Lower leg skin (tissue), 3 donors: ENCODE measurements around the gene PYM1.

Experiments used
- POLR2A ChIP-seq, 2 donors: fragments of 450-650 bp; IDR thresholded peaks; one replicate each; pipeline ENCODE4 v1.6.1; 2016 to 2017; ENCODE audit warnings: antibody characterized with exemption in 2 of 2, mild to moderate bottlenecking in 1 of 2, moderate library complexity in 1 of 2
- TF ChIP-seq, protein P1 (sequence below), 3 donors: fragments of 450-650 bp; IDR thresholded peaks; one replicate each; pipeline ENCODE4 v1.5.1; 2016; ENCODE audit warnings: antibody characterized with exemption in 3 of 3, mild to moderate bottlenecking in 3 of 3, moderate library complexity in 2 of 3

GRCh38 chr12:55931780-55932550, 4.3 kb upstream of the PYM1 start:
- TF ChIP-seq, protein P1, sequence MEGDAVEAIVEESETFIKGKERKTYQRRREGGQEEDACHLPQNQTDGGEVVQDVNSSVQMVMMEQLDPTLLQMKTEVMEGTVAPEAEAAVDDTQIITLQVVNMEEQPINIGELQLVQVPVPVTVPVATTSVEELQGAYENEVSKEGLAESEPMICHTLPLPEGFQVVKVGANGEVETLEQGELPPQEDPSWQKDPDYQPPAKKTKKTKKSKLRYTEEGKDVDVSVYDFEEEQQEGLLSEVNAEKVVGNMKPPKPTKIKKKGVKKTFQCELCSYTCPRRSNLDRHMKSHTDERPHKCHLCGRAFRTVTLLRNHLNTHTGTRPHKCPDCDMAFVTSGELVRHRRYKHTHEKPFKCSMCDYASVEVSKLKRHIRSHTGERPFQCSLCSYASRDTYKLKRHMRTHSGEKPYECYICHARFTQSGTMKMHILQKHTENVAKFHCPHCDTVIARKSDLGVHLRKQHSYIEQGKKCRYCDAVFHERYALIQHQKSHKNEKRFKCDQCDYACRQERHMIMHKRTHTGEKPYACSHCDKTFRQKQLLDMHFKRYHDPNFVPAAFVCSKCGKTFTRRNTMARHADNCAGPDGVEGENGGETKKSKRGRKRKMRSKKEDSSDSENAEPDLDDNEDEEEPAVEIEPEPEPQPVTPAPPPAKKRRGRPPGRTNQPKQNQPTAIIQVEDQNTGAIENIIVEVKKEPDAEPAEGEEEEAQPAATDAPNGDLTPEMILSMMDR (IDR thresholded peaks at IDR 0.05), result no peak
- no peak for TF ChIP-seq POLR2A (IDR thresholded peaks at IDR 0.05)
